NCI-H146 (cell line): ENCODE measurements around the gene MMP27.

Experiments used
- DNase-seq: peaks from one replicate; lab custom pipeline; 2025; lab: John Stamatoyannopoulos, UW

MMP27 gene

DNA sequence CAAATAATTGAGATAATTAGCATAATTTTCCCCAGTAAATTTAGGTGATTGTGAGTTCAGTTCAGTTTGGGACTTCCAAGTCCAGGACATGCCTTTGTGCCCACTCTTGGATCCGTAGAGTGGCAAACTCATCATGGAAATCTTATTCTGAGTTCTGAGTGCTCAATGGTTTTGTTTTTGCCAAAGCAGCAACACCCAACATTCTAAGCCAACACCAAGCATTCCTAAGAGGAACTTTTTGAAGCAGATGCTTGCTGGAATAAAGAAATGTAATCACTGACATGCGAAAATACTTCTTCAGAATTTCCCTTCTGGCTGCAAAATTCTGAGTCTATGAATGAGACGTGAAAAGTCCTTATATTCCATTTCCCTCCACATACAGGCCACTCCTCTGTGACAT, 10.4 kb downstream of the MMP27 start:
- no peak for DNase-seq

DNA sequence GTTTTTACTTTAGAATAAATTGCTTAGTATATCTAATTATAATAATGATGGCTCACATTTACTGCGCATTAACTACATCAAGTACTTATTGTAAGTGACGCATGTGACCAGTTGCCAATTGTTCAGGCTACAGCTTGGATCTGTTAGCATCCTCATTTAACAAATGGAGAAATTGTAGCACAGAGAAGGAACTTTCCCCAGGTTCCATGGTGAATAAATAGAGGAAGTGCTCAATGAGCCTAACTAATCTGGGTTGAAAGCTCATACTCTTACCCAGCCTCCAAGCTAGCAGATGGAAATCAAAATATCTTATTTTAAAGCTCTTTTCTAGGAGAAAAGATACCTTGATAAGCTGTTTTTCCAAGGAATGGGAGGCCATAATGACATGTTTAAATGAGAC, 19.8 kb downstream of the MMP27 start:
- DNase-seq, result no peak

DNA sequence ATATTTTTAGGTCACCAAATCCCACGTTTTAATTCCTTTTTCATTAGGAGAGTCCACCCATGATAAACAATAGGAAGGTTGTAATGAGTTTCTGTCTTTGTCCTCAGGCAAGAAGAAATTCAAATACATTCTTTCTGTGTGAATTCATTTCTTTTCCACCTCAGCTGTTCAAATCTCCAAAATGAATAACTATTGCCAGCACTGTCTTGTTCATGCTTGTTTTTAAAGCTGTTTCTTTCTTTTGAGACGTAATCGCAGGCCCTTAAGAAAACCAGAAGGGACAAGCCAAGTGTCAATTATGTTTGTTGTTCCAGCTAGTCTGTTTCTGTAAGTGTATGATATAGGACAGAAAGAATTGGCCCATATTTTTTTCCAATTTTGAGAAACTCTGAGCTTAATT, 20.2 kb downstream of the MMP27 start:
- no peak for DNase-seq

DNA sequence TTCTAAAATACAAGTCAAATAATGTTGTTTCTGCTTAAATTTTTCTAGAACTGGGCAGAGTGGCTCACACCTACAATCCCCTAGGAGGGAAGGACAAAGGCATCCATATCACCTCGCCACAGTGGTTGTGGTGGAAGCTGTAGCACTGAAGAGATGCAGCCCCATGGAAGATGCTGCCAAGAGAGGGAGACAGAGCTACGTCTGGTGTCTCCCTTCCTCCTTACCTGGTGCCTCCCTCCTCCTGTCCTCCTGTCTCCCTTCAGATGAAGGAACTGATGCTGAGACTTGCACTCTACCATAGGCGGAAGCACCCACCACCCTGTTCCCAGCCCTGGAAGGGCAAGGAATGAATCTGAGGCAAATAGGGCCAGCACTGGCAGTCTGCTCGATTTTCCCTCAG, 22.3 kb downstream of the MMP27 start:
- no peak for DNase-seq

DNA sequence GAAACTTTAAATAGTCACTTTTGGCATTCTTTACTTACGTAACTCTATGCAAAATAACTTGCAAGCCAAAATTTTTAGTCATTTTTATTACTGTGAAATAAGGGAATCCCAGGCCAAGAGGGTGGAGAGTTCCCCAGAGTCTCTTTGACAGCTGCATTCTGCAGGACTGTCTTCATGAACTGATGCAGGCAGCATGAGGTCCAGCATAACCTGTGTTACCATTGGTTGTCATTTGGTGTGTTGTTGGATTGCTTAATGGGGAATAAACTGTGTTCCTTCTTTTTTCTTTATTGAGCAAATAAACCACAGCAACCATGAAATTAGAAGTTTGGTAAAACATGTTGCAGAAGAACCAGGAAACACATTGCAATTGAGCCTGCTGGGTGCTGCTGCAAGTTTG, 24.6 kb downstream of the MMP27 start:
- no peak for DNase-seq

DNA sequence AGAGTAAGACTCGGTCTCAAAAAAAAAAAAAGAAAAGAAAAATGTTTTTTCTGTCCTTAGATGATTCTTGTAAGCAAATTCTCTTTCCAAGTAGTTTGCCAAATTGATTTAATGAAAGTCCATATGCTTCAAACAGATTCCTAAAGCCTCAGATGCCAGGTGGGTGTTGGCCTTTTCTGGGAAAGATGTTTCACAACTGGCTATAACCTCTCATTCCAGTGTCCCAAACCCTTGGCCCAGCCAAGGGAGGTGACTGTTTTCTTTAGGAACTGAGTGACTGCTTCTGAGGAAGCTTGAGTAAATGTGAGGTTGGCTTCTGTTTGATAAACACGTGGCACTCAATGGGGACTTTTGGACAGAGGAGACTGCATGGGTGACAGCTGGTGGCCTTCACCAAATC, 27.5 kb downstream of the MMP27 start:
- DNase-seq, result no peak

DNA sequence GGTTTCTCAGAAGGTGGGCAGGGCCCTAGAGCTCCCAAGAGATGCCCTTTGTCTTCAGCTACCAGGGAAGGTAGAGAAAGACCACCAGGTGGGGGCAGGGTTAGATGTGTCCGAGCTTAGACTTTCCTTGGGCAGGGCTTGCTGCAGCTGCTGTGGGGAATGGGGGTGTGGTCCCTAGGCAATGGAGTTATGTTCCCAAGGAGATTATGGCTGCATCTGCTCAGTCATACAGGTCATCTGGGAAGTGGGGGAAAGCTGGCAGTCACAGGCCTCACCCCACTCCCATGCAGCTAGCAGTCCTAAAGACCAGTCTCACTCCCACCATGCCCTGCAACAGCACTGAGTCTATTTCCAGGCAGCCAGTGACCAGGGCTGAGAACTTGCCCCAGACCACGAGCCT, 29.5 kb downstream of the MMP27 start:
- DNase-seq, result no peak

DNA sequence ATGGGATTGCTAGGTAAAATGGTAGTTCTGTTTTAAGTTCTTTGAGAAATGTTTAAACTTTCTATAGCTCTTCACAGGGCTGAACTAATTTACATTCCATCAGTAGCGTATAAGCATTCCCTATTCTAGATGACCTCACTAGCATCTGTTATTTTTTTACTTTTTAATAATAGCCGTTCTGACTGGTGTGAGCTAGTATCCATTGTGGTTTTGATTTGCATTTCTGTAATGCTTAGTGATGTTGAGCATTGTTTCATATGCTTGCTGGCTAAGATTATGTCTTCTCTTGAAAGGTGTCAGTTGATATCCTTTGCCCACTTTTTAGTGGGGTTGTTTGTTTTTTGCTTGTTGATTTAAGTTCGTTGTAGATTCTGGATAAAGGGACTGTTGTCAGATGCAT, 35.9 kb downstream of the MMP27 start:
- DNase-seq, result no peak

DNA sequence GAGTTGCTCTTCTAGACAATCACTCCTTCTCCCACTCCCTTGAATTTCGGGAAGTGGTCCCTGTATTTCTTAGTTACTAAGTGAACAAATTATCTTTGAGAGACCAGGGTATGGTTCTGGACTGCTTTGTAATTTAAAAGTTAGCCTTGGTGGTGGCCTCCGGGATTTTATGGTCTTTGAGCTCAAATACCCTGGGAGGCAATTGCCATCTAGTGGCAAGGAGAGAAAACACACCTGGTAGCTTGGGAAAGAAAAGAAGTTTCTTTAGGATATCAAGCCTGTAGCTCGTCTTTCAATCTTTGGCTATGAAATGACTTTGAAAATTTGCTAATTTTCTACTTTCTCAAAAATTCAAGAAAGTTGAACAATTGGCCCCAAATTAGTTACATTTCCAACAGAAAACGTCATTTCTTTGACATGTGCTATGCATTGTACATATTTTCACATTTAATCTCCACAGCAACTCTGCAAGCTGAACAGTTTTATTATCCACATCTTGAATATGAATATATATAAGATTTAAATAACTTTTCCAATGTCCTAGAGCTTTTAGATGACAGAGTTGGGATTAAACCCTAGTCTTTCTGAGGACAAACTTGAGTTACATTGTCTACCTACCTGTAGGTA, 39.1 kb downstream of the MMP27 start:
- DNase-seq, result peak; percentile 26

DNA sequence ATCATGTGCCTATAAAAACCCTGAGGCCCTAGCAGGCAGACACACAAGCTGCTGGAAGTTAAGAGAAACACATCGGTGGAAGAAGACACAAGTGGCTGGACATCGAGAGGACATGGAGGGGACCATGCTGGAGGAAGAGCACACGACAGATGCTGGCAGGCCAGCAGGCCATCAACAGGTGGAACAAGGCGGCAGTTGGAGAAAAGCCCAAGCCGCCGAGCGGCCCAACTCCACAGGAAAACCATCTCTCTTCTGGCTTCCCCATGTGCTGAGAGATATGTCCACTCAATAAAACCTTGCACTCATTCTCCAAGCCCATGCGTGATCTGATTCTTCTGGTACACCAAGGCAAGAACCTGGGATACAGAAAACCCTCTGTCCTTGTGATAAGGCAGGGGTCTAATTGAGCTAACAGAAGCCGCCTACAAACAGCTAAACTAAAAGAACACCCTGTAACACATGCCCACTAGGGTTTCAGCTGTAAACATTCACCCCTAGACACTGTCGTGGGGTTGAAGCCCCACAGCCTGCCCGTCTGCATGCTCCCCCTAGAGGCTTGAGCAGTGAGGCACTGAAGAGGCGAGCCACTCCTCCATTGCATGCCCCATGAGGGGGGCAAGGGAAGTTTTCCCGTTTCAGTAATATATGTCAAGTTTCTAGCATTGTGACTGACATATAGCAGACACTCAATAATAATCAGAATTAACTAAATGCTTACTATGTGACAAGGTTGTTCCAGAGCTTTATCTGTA, 41.4 kb downstream of the MMP27 start:
- no peak for DNase-seq

DNA sequence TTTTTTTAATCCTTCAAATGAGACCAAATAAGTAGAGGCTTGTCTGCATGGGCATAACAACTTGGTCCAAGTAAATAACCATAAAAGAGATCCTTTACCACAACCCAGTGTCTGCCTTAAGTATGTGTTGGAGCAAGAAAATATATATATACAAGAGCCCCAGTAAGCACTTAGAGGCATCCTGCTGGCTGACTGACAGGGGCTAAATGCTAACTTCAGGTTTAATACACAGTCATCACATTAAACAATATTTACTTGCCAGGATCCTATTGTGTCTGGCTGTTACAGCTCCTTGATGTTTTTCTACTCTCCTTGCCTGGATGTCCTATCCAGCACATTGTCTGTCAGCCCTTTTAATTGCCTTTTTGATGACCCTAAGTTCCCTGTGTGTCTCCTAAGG, 43.0 kb downstream of the MMP27 start:
- DNase-seq, result no peak

DNA sequence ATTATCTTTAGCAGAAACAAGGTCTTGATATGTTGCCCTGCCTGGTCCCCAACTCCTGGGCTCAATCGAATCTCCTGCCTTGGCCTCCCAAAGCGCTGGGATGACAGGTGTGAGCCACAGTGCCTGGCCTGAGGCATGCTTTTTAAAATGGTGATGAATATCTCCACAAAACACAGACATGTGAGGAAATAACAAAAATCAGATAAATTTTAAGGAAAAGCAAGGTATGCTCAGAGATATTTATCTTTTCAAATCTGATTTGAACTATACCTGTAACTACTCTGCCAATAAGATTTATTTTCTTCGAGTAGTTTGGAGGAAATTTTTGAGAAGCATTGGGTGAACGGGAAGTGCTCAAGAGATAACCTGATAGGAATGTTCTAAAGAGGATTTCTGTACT, 44.5 kb downstream of the MMP27 start:
- DNase-seq, result no peak

DNA sequence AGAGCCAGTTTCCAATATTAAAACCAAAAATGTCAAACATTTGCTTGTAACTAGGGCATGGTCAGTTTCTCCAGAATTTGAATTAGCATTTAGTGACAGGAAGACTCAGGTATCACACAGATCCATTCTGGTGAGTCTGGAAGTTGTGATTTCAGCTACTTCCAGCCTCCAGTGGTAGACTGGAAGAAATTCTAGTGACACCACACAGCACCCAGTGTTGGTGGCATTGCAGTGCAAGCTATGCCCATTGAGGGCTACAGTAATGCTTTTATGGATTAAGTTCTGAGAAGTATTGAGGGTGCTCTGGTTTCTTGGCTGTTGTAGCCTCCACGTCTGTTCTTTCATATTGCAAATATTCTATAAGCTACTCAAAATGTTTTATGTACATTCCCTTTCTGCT, 49.0 kb downstream of the MMP27 start:
- DNase-seq, result no peak

DNA sequence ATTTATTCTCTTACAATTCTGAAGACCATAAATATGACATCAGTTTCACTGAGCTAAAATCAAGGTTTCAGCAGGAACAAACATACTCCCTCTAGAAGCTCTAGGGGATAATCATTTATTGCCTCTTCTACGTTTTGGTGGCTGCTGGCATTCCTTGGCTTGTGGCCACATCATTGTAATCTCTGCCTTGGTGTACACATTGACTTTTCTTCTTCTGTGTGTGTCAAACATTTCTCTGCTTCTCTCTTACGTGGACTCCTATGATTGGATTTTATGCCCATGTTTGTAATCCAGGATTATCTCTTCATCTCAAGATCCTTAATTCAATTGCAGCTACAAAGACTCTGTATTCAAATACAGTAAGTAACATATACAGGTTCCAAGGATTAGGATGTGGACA, 50.0 kb downstream of the MMP27 start:
- no peak for DNase-seq

DNA sequence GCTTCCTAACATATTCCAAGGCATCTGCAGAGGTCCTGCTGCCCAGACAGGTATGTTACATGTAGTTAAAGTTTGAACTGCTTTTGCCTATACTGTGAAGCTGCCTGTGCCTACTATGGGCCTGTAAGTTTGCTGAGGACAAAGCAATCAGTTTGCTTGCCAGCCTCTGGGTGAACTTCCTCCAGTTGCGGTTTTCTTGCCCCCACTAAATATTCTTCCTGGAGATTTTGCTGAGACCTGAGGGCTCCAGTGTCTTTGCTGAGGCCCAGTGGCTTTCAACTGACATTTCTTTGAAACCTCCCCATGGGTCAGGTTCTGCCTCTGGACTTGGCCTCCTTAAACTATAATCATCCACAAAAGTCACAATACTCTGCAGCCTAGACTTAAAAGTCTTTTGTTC, 50.8 kb downstream of the MMP27 start:
- DNase-seq, result no peak

DNA sequence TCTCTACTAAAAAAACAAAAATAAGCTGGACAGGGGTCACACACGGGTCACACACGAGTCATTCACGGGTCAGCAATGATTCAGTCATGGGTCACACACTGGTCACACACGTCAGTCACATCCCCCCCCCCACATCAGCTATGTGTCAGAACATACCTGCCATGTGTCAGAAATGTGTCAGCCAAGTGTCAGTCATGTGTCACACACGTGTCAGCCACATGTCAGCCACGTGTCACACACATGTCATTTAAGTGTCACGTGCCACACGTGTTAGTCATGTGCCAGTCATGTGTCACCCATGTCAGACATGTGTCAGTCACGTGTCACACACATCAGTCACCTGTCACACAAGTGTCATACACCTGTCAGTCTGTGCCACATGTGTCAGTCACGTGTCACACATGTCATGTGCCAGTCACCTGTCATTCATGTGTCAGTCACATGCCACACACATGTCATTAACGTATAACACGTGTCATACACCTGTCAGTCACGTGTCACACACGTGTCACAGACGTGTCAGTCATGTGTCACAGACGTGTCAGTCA, 51.8 kb downstream of the MMP27 start:
- no peak for DNase-seq

DNA sequence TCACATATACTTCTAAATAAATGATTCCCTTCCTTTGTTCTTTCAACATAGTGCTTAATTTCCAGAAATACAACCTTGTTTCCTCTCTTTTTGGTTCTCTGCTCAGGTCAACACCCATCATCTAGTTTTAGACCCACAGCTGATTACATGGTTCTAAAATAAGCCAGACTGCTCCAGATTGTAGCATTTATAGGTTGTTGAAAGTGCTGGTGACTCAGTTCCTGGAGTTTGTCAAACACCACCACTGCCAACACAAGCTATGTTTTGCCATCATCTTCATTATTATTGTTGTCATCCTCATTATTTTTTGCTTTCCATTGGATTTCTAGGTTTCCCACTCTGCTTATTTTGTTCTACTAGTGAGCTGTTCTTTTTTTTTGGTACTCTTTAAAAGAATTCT, 58.1 kb downstream of the MMP27 start:
- no peak for DNase-seq

DNA sequence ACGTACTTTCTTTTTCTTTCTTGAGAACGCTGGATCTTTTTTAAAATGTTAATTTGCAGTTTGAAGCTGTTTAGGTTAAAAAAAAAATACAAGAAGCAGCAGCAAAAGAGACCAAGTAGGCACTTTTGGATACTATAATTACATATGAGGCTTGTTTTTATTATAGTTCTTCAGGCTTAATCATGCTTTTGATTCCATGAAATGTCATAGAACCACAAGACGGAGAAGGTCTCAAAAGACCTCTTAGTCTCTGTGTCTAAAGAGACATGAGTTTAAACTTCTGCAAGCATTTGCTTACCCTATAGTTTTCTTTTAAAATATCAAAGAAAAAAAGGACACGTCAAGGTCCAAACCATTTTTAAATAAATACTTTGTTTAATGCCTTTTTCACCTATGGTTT, 61.6 kb downstream of the MMP27 start:
- DNase-seq, result no peak
